ENCODE results near the gene RRBP1. TPM values are rescaled to one million over a fixed set of nuclear protein-coding genes. Genes with fewer than 3 reads are reported as not detected.
A peak's percentile ranks its signal among the peaks of the same experiment; 100 is the strongest.

The RRBP1 gene
- 35.6 TPM for total RNA-seq
- long read RNA-seq, full-length matches to known transcripts = 7 of 32 reads
- long read RNA-seq, partial matches to known transcripts = 11 of 32 reads
- long read RNA-seq, other reads (novel, unspliced or antisense) = 14 of 32 reads

- peak; percentile 97 for ATAC-seq
- peak; percentile 99 for DNase-seq
- intact Hi-C loops (cut with micrococcal nuclease) = loop anchor here (5.0 kb wide), 1 partner anchor 215 kb away; no protein-coding TSS in a partner anchor
Observed at GRCh38 chr20:17682103-17682888, at the start of gene RRBP1. TSS of gene RRBP1 (minus strand) at chr20:17682242. CDS start at chr20:17660507, 21,735 bp downstream.

GRCh38 chr20:17731233-17731632 is 49.2 kb upstream of the RRBP1 start:
- ATAC-seq (no peak), DNase-seq (no peak)
- intact Hi-C loops (cut with micrococcal nuclease) = no loop called here

- DNase-seq = no peak
- intact Hi-C loops (cut with micrococcal nuclease) = no loop called here
- no peak for ATAC-seq
Observed at GRCh38 chr20:17730071-17730470, 48.0 kb upstream of the RRBP1 start.

- no peak for ATAC-seq
- intact Hi-C loops (cut with micrococcal nuclease) = no loop called here
- DNase-seq = no peak
Observed at GRCh38 chr20:17728074-17728473, 46.0 kb upstream of the RRBP1 start.

- intact Hi-C loops (cut with micrococcal nuclease) = no loop called here
- DNase-seq (no peak), ATAC-seq (no peak)
Observed at GRCh38 chr20:17727351-17727750, 45.3 kb upstream of the RRBP1 start.

GRCh38 chr20:17726902-17727301 is 44.9 kb upstream of the RRBP1 start:
- ATAC-seq (no peak), DNase-seq (no peak)
- intact Hi-C loops (cut with micrococcal nuclease) = no loop called here

- intact Hi-C loops (cut with micrococcal nuclease) = no loop called here
- ATAC-seq (no peak), DNase-seq (peak; percentile 58)
Observed at GRCh38 chr20:17725094-17725835, 43.2 kb upstream of the RRBP1 start.

GRCh38 chr20:17723301-17723691 is 41.3 kb upstream of the RRBP1 start:
- no peak for ATAC-seq

GRCh38 chr20:17722493-17723300 is 40.7 kb upstream of the RRBP1 start:
- no peak for DNase-seq
- intact Hi-C loops (cut with micrococcal nuclease) = no loop called here
- ATAC-seq = no peak

More at GRCh38 chr20:17723301-17723691, 41.3 kb upstream of the RRBP1 start:
- intact Hi-C loops (cut with micrococcal nuclease) = no loop called here
- no peak for DNase-seq

GRCh38 chr20:17721802-17722486 is 39.9 kb upstream of the RRBP1 start:
- ATAC-seq (no peak), DNase-seq (no peak)
- intact Hi-C loops (cut with micrococcal nuclease) = no loop called here

- intact Hi-C loops (cut with micrococcal nuclease) = no loop called here
- ATAC-seq (no peak), DNase-seq (no peak)
Observed at GRCh38 chr20:17720755-17721154, 38.7 kb upstream of the RRBP1 start.

GRCh38 chr20:17716331-17716730 is 34.3 kb upstream of the RRBP1 start:
- intact Hi-C loops (cut with micrococcal nuclease) = no loop called here
- no peak for ATAC-seq
- no peak for DNase-seq

- ATAC-seq (no peak), DNase-seq (no peak)
- intact Hi-C loops (cut with micrococcal nuclease) = no loop called here
Observed at GRCh38 chr20:17715075-17715474, 33.0 kb upstream of the RRBP1 start.

GRCh38 chr20:17714597-17714996 is 32.6 kb upstream of the RRBP1 start:
- DNase-seq (no peak), ATAC-seq (no peak)
- intact Hi-C loops (cut with micrococcal nuclease) = no loop called here

GRCh38 chr20:17712708-17713107 is 30.7 kb upstream of the RRBP1 start:
- intact Hi-C loops (cut with micrococcal nuclease) = no loop called here
- DNase-seq = no peak
- no peak for ATAC-seq

- ATAC-seq (no peak), DNase-seq (no peak)
- intact Hi-C loops (cut with micrococcal nuclease) = no loop called here
Observed at GRCh38 chr20:17712201-17712600, 30.2 kb upstream of the RRBP1 start.

- ATAC-seq = no peak
- intact Hi-C loops (cut with micrococcal nuclease) = no loop called here
Observed at GRCh38 chr20:17711267-17711627, 29.2 kb upstream of the RRBP1 start.

GRCh38 chr20:17710379-17711266 is 28.6 kb upstream of the RRBP1 start:
- DNase-seq = peak; percentile 43
- ATAC-seq = peak; percentile 82
- intact Hi-C loops (cut with micrococcal nuclease) = no loop called here

More at GRCh38 chr20:17711267-17711627, 29.2 kb upstream of the RRBP1 start:
- DNase-seq = no peak
